DOHH2 (cell line): Measurements from ENCODE around the gene DMD.

Experiments
- H3F3A ChIP-seq: fragments of 200-600 bp; sonication (generic), shearing (Covaris generic); 2 replicates; pipeline ENCODE4 v1.6.0; 2016; ENCODE audit warnings: antibody characterized with exemption, mild to moderate bottlenecking; ENCODE audit not compliant: control insufficient read depth, insufficient read depth
- H3K27ac ChIP-seq: fragments of 200-600 bp; sonication (generic); 2 replicates; pipeline ENCODE4 v1.5.1; 2014; ENCODE audit warnings: low read depth, mild to moderate bottlenecking, low read length, moderate library complexity
- H3K27me3 ChIP-seq: fragments of 200-600 bp; sonication (generic); 2 replicates; pipeline ENCODE4 v1.6.1; 2014; ENCODE audit warnings: mild to moderate bottlenecking, low read length, mixed read lengths; ENCODE audit not compliant: control insufficient read depth
- H3K36me3 ChIP-seq: fragments of 200-600 bp; sonication (generic); 2 replicates; pipeline ENCODE4 v1.6.1; 2014; ENCODE audit warnings: mild to moderate bottlenecking, low read length, moderate library complexity, mixed read lengths; ENCODE audit not compliant: control insufficient read depth
- H3K4me1 ChIP-seq: fragments of 200-600 bp; sonication (generic); 2 replicates; pipeline ENCODE4 v1.6.1; 2014; ENCODE audit warnings: mild to moderate bottlenecking, low read length, mixed read lengths; ENCODE audit not compliant: control insufficient read depth
- H3K4me2 ChIP-seq: fragments of 200-600 bp; sonication (generic); 2 replicates; pipeline ENCODE4 v1.6.0; 2014; ENCODE audit warnings: mild to moderate bottlenecking, low read length, moderate library complexity
- H3K4me3 ChIP-seq: fragments of 200-600 bp; sonication (generic); 2 replicates; pipeline ENCODE4 v1.5.1; 2014; ENCODE audit warnings: mild to moderate bottlenecking, low read length, mixed read lengths
- H3K79me2 ChIP-seq: fragments of 200-600 bp; sonication (generic); 2 replicates; pipeline ENCODE4 v1.6.1; 2014; ENCODE audit warnings: mild to moderate bottlenecking, low read length, mixed read lengths; ENCODE audit not compliant: control insufficient read depth
- H3K9me2 ChIP-seq: fragments of 200-600 bp; sonication (generic); replicated peaks from 2 replicates; pipeline ENCODE4 v1.6.1; 2014; ENCODE audit warnings: mild to moderate bottlenecking, low read length, mixed read lengths; ENCODE audit not compliant: control insufficient read depth
- H3K9me3 ChIP-seq: fragments of 200-600 bp; sonication (generic); 2 replicates; pipeline ENCODE4 v1.6.1; 2014; ENCODE audit warnings: antibody characterized with exemption, low read length, mixed read lengths; ENCODE audit not compliant: control insufficient read depth, insufficient read depth
- H4K20me1 ChIP-seq: fragments of 200-600 bp; sonication (generic); 2 replicates; pipeline ENCODE4 v1.6.0; 2014; ENCODE audit warnings: low read depth, mild to moderate bottlenecking, antibody characterized with exemption, low read length, moderate library complexity; ENCODE audit not compliant: control insufficient read depth, insufficient read depth
- EZH2phosphoT487 ChIP-seq: fragments of 200-600 bp; sonication (generic); IDR thresholded peaks from 2 replicates; pipeline ENCODE4 v1.6.1; 2017; ENCODE audit warnings: borderline replicate concordance, mild to moderate bottlenecking, antibody characterized with exemption, low read length, moderate library complexity, mixed read lengths
- TF ChIP-seq, protein P1 (sequence below): fragments of 200-600 bp; sonication (generic); IDR thresholded peaks from one replicate; pipeline ENCODE4 v1.5.1; 2014; ENCODE audit warnings: antibody characterized with exemption, mild to moderate bottlenecking, low read depth, low read length; ENCODE audit not compliant: poor library complexity, severe bottlenecking

DMD gene

DNA sequence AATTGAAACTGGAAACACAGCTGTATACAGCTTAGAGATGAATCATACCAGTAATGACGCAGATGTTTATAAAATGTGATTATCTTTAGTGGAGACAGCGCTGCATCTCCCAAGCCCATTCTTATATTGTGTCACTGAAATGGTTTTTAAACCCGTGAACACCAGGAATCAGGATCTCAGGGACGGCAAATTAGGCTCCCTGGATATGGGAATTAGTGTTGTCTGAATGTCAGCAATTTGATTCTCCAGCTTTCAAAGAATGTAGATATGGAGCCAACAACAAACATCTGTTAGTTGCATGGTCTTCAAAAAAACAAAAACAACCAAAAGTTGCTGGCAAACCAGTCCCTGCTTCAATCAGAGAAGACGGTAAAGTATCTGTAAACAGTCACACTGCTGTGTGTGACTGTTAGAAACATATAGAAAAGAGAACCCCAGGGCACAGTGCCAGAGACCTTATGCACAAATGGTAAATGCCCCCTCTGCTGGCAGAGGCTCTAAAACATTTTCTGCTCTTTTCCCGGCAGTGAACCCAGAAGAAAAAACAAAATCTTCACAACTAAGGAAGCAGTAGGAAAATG, 1787.7 kb downstream of the DMD start:
- Histone ChIP-seq H3K79me2 (no peaks in the 10 kb centered on the region), H3F3A (no peaks in the 10 kb centered on the region), H3K27ac (no peak overlapping the region), H3K9me2 (no peaks in the 10 kb centered on the region), H3K4me1 (no peaks in the 10 kb centered on the region), H3K9me3 (no peaks in the 10 kb centered on the region), H4K20me1 (no peaks in the 10 kb centered on the region), H3K36me3 (no peaks in the 10 kb centered on the region), H3K4me2 (no peak overlapping the region), H3K27me3 (no peaks in the 10 kb centered on the region), H3K4me3 (no peak overlapping the region)
- TF ChIP-seq, protein P1, sequence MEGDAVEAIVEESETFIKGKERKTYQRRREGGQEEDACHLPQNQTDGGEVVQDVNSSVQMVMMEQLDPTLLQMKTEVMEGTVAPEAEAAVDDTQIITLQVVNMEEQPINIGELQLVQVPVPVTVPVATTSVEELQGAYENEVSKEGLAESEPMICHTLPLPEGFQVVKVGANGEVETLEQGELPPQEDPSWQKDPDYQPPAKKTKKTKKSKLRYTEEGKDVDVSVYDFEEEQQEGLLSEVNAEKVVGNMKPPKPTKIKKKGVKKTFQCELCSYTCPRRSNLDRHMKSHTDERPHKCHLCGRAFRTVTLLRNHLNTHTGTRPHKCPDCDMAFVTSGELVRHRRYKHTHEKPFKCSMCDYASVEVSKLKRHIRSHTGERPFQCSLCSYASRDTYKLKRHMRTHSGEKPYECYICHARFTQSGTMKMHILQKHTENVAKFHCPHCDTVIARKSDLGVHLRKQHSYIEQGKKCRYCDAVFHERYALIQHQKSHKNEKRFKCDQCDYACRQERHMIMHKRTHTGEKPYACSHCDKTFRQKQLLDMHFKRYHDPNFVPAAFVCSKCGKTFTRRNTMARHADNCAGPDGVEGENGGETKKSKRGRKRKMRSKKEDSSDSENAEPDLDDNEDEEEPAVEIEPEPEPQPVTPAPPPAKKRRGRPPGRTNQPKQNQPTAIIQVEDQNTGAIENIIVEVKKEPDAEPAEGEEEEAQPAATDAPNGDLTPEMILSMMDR = peak; percentile 39
- TF ChIP-seq EZH2phosphoT487 = no peak

DNA sequence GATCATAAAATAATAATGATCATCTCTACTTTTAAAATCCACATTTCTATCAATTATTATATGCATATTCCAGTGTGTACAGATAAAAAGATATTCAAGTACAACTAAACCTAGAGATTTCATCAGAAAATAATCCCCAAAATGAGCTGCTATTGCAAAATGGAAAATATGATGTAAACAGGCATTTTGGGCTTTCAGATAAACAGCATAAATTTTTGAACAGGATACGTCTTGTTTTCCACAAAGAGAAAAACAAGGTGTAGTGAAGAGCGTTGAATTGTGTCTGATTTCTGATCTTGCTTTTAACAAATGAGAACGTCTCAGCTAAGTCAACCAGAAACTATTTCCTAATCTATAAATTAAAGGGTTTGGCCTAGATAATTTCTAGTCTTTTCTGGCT, 1789.9 kb downstream of the DMD start:
- Histone ChIP-seq H3K36me3 (no peaks in the 10 kb centered on the region), H4K20me1 (no peaks in the 10 kb centered on the region), H3K27ac (no peak overlapping the region), H3F3A (no peaks in the 10 kb centered on the region), H3K4me3 (no peak overlapping the region), H3K9me3 (no peaks in the 10 kb centered on the region), H3K79me2 (no peaks in the 10 kb centered on the region), H3K9me2 (no peaks in the 10 kb centered on the region), H3K4me1 (no peaks in the 10 kb centered on the region), H3K27me3 (no peaks in the 10 kb centered on the region), H3K4me2 (no peak overlapping the region)
- TF ChIP-seq, protein P1 = no peak
- no peak for TF ChIP-seq EZH2phosphoT487

DNA sequence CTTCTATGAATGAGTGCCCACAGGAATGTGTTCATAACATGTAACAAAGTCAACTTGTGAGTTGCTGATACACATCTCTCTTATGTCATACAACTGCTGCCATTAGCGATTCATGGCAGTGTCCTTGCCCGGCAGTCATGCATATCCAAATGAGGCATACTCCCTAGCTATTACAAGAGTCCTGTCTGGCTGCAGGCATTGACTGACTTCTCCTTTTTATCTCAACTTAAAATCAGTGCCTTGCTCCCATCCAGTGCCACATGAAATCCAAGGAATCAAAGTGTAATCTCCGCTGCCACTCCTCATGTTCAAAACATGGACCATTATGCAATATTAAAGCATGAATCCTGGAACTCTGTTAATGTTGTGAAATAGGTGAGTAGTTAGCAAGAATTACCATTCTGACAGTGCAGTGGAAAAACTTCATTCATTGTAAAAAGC, 1790.6 kb downstream of the DMD start:
- no peaks in the 10 kb centered on the region for H3F3A ChIP-seq
- no peaks in the 10 kb centered on the region for H3K27me3 ChIP-seq
- no peaks in the 10 kb centered on the region for H4K20me1 ChIP-seq
- H3K9me3 ChIP-seq = no peaks in the 10 kb centered on the region
- H3K4me1 ChIP-seq = no peaks in the 10 kb centered on the region
- no peaks in the 10 kb centered on the region for H3K36me3 ChIP-seq
- no peaks in the 10 kb centered on the region for H3K79me2 ChIP-seq
- H3K4me2 ChIP-seq = no peak overlapping the region
- H3K4me3 ChIP-seq = no peak overlapping the region
- TF ChIP-seq EZH2phosphoT487 = no peak
- H3K27ac ChIP-seq = no peak overlapping the region
- no peaks in the 10 kb centered on the region for H3K9me2 ChIP-seq

DNA sequence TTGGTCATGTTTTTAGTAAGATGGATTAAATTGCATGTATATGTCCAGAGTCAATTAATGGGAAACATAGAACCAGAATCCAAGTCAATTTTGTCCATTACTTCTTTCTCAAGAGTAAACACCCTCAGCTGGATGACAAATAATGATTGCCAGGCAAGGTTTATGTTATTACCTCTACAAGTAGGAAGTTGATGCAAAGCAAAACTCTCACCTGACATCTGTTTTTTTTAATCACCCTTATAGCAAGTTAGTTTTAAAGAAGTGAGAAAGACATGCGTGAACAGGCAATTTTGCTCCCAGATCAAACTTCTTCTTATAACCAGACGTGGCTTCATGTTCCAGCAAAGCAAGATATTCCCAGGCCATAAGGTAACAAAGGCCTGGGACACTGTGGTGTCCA, 1791.0 kb downstream of the DMD start:
- no peaks in the 10 kb centered on the region for H3K9me3 ChIP-seq
- H3K27ac ChIP-seq = no peak overlapping the region
- TF ChIP-seq, protein P1 = no peak
- no peak for TF ChIP-seq EZH2phosphoT487
- no peak overlapping the region for H3K4me3 ChIP-seq
- H3K27me3 ChIP-seq = no peaks in the 10 kb centered on the region
- H4K20me1 ChIP-seq = no peaks in the 10 kb centered on the region
- no peaks in the 10 kb centered on the region for H3K9me2 ChIP-seq
- no peaks in the 10 kb centered on the region for H3K4me1 ChIP-seq
- H3K36me3 ChIP-seq = no peaks in the 10 kb centered on the region
- no peak overlapping the region for H3K4me2 ChIP-seq
- H3F3A ChIP-seq = no peaks in the 10 kb centered on the region
- H3K79me2 ChIP-seq = no peaks in the 10 kb centered on the region
